Measurements from ENCODE around the gene ACTL9. TPM values are rescaled to one million over a fixed set of nuclear protein-coding genes. Genes with fewer than 3 reads are reported as not detected.

Gene ACTL9
- total RNA-seq, 1 experiment from 2014 or later = not detected

- DNase-seq (ENCODE audit: low spot score) (no peak), ATAC-seq (no peak)
- H3K9me3 Mint-ChIP-seq = peaks cover 50% of the 10 kb centered on the region
- H3K36me3 Mint-ChIP-seq = peaks cover 20% of the 10 kb centered on the region
- peaks cover 4% of the 10 kb centered on the region for H3K27me3 Mint-ChIP-seq (ENCODE audit: low read depth)
- POLR2A ChIA-PET = no interaction called here
- no peaks in the 10 kb centered on the region for H3K4me1 Mint-ChIP-seq
- no peak overlapping the region for H3K4me3 Mint-ChIP-seq
- H3K27ac Mint-ChIP-seq = no peak overlapping the region
- TF ChIP-seq TEAD1 (CRISPR knock-in tag; IDR thresholded peaks at IDR 0.05) (no peak), PREB (CRISPR knock-in tag; IDR thresholded peaks at IDR 0.05; ENCODE audit: borderline replicate concordance) (no peak), ZMAT4 (CRISPR knock-in tag; IDR thresholded peaks at IDR 0.05) (no peak), EMX1 (CRISPR knock-in tag; IDR thresholded peaks at IDR 0.05) (no peak), GTF2I (CRISPR knock-in tag; conservative IDR thresholded peaks at IDR 0.05) (no peak), USF1 (CRISPR knock-in tag; IDR thresholded peaks at IDR 0.05) (no peak), SMAD4 (CRISPR knock-in tag; IDR thresholded peaks at IDR 0.05) (no peak), ZNF317 (CRISPR knock-in tag; IDR thresholded peaks at IDR 0.05; ENCODE audit: borderline replicate concordance, low read depth) (no peak), HMGXB4 (CRISPR knock-in tag; IDR thresholded peaks at IDR 0.05) (no peak), CDX4 (CRISPR knock-in tag; IDR thresholded peaks at IDR 0.05; ENCODE audit: borderline replicate concordance) (no peak), E2F1 (CRISPR knock-in tag; IDR thresholded peaks at IDR 0.05) (no peak), SP1 (CRISPR knock-in tag; conservative IDR thresholded peaks at IDR 0.05) (no peak), PRDM15 (CRISPR knock-in tag; IDR thresholded peaks at IDR 0.05) (no peak), NR1H2 (CRISPR knock-in tag; IDR thresholded peaks at IDR 0.05) (no peak), AR (CRISPR knock-in tag; IDR thresholded peaks at IDR 0.05) (no peak), CTCF (IDR thresholded peaks at IDR 0.05) (no peak)
- CTCF ChIA-PET = no interaction called here
Observed at GRCh38 chr19:8682931-8683330, 15.7 kb downstream of the ACTL9 start.

Data from WTC11 (cell line).